ENCODE data around the gene GVQW3. TPM values are rescaled to one million over a fixed set of nuclear protein-coding genes. Genes with fewer than 3 reads are reported as not detected.

The GVQW3 gene
- total and polyA plus RNA-seq, 2 of the 8 experiments (the other 6 are each of a cell fraction or from before 2014, with no cell fraction given), result 5.5 to 8.1 TPM

DNA sequence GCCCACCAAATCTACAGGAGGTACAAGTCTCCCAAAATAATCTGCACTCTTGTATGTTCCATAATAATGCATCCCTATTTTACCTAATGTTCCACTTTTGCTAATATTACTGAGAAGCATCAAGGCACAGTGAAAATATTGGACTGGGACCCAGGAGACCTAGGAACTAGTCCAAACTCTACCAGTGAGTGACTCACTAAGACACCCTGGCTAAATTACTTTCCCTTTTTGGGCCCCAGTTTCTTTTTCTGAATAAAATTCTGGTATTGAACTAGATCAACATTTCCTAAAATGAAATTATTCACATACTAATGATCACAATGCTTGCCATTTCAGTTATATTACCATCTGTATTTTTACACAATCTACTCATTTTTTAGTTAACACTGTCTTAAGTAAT lies 19.7 kb upstream of the GVQW3 start:
- H3K23me2 ChIP-seq (ENCODE audit: low read depth, low read length), result no peaks in the 10 kb centered on the region
- no peaks in the 10 kb centered on the region for H3K27me3 ChIP-seq (replicated peaks in 1 of 4; ENCODE audit: control insufficient read depth in 3 of 4, extremely low read depth in 1 of 4, insufficient read depth in 3 of 4, low read length in 3 of 4)
- no peak overlapping the region for H3K9ac ChIP-seq (replicated peaks in 1 of 4; ENCODE audit: extremely low read depth in 1 of 4, low read depth in 3 of 4, low read length in 3 of 4)
- H3K79me2 ChIP-seq (ENCODE audit: control insufficient read depth in 1 of 2, insufficient read depth in 2 of 2, low read length in 2 of 2), result peaks cover 0 to 14% of the 10 kb centered on the region in 2 experiments; a peak in 2 of 4 replicates
- H3K27ac ChIP-seq (ENCODE audit: low read depth, low read length), result no peak overlapping the region
- H4K91ac ChIP-seq (replicated peaks; ENCODE audit: insufficient read length, low read length), result no peak overlapping the region
- H2BK5ac ChIP-seq (ENCODE audit: low read depth, low read length), result no peak overlapping the region
- no peak overlapping the region for H3K56ac ChIP-seq (replicated peaks; ENCODE audit: insufficient read length, low read depth, low read length)
- no peak overlapping the region for H3K4ac ChIP-seq (replicated peaks; ENCODE audit: insufficient read length, low read depth, low read length)
- DNase-seq (ENCODE audit: low read depth in 1 of 2, low spot score in 2 of 2) (no peak), FAIRE-seq (no peak)
- H3K9me3 ChIP-seq (ENCODE audit: insufficient read depth in 2 of 2, low read depth in 1 of 2, low read length in 1 of 2), result no peaks in the 10 kb centered on the region
- H2BK20ac ChIP-seq (ENCODE audit: low read length), result no peak overlapping the region
- H3K79me1 ChIP-seq (ENCODE audit: low read depth, low read length), result no peaks in the 10 kb centered on the region; the same call in 1 of the 2 replicates
- H3K23ac ChIP-seq (ENCODE audit: insufficient read length), result no peak overlapping the region
- no peak overlapping the region for H3K4me3 ChIP-seq (ENCODE audit: extremely low read depth in 1 of 4, insufficient read depth in 2 of 4, low read depth in 3 of 4, low read length in 4 of 4)
- no peak overlapping the region for H4K8ac ChIP-seq (ENCODE audit: extremely low read depth, insufficient read depth, low read length)
- no peak overlapping the region for H3K14ac ChIP-seq (ENCODE audit: insufficient read length)
- no peak for TF ChIP-seq POLR2A (IDR thresholded peaks at IDR 0.05; ENCODE audit: control extremely low read depth in 1 of 2, low read depth in 2 of 2, low read length in 2 of 2)
- TF ChIP-seq CEBPB (IDR thresholded peaks at IDR 0.05; ENCODE audit: low read depth, low read length), result no peak
- peaks cover 0 to 3% (median 0%) of the 10 kb centered on the region in 4 experiments; a peak in 1 of 8 replicates for H3K36me3 ChIP-seq (ENCODE audit: control insufficient read depth in 2 of 4, insufficient read depth in 4 of 4, low read length in 3 of 4)
- no peaks in the 10 kb centered on the region for H4K20me1 ChIP-seq (replicated peaks in 1 of 2; ENCODE audit: control insufficient read depth in 1 of 2, insufficient read depth in 2 of 2, low read length in 2 of 2)
- no peak overlapping the region for H2BK15ac ChIP-seq (ENCODE audit: low read length)
- no peak overlapping the region for H2AFZ ChIP-seq (ENCODE audit: low read length)
- H3K18ac ChIP-seq (ENCODE audit: extremely low read depth, low read length), result no peak overlapping the region
- H2AK5ac ChIP-seq (ENCODE audit: low read depth, low read length), result no peak overlapping the region
- H2BK12ac ChIP-seq (ENCODE audit: low read depth, low read length), result no peak overlapping the region
- H3K4me1 ChIP-seq (replicated peaks in 1 of 4; ENCODE audit: control insufficient read depth in 3 of 4, insufficient read depth in 4 of 4, low read length in 3 of 4), result no peaks in the 10 kb centered on the region
- no peak overlapping the region for H3K4me2 ChIP-seq (ENCODE audit: insufficient read depth in 1 of 2, low read depth in 2 of 2, low read length in 2 of 2)
- H4K5ac ChIP-seq (ENCODE audit: insufficient read length, low read depth, low read length), result no peak overlapping the region
- H2BK120ac ChIP-seq (replicated peaks; ENCODE audit: low read depth, low read length), result no peak overlapping the region
- ChIA-PET POLR2A (ENCODE audit: partially characterized antibody) (interaction anchor here (1.6 kb wide), 1 partner anchor 19 kb away, joined by 3 read pairs; no protein-coding TSS in a partner anchor), CTCF (ENCODE audit: partially characterized antibody) (interaction anchor here (0.8 to 2.0 kb wide), 4 partner anchors 11 to 522 kb away, joined by 3 to 4 read pairs (median 3); no protein-coding TSS in a partner anchor)

Data from H1 (cell line).